Stimulated activated naive CD8-positive, alpha-beta T cell treated with anti-CD3 and anti-CD28 coated beads, Interleukin-15, Interleukin-2, amounts not matched to agents 100 ng/mL and 50 ng/mL, for 24 hours (primary cell): ENCODE data around the gene EEF1A1.
"Not testable (repeated sequence)": the region's sequence is repeated elsewhere in the genome, so short reads cannot be mapped to it uniquely, and the experiment has no call there.

Experiments used
- H3K27ac Mint-ChIP-seq: one replicate; pipeline ENCODE4 v1.8.0; 2021; ENCODE audit warnings: mild to moderate bottlenecking, mixed read lengths
- H3K27me3 Mint-ChIP-seq: one replicate; pipeline ENCODE4 v1.8.0; 2021; ENCODE audit warnings: mixed read lengths
- H3K36me3 Mint-ChIP-seq: one replicate; pipeline ENCODE4 v1.8.0; 2021; ENCODE audit warnings: low read depth, mixed read lengths
- H3K4me1 Mint-ChIP-seq: one replicate; pipeline ENCODE4 v1.8.0; 2021; ENCODE audit warnings: low read depth, mixed read lengths
- H3K4me3 Mint-ChIP-seq: one replicate; pipeline ENCODE4 v1.8.0; 2021; ENCODE audit warnings: mild to moderate bottlenecking, mixed read lengths
- H3K9me3 Mint-ChIP-seq: one replicate; pipeline ENCODE4 v1.8.0; 2021; ENCODE audit warnings: mixed read lengths

EEF1A1 gene

DNA sequence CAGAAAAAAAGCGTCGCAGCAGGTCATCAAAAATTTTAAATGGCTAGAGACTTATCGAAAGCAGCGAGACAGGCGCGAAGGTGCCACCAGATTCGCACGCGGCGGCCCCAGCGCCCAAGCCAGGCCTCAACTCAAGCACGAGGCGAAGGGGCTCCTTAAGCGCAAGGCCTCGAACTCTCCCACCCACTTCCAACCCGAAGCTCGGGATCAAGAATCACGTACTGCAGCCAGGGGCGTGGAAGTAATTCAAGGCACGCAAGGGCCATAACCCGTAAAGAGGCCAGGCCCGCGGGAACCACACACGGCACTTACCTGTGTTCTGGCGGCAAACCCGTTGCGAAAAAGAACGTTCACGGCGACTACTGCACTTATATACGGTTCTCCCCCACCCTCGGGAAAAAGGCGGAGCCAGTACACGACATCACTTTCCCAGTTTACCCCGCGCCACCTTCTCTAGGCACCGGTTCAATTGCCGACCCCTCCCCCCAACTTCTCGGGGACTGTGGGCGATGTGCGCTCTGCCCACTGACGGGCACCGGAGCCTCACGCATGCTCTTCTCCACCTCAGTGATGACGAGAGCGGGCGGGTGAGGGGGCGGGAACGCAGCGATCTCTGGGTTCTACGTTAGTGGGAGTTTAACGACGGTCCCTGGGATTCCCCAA, at the start of gene EEF1A1:
Gene EEF1A1 (minus strand): TSS at position 345 of the 663 bp plus-strand sequence. CDS start 1,006 bp downstream, outside the sequence.
- H3K9me3 Mint-ChIP-seq: no peaks in the 10 kb centered on the region
- peak within 1 kb of the TSS; percentile 99 for H3K4me3 Mint-ChIP-seq
- peaks cover 10% of the 10 kb centered on the region for H3K27me3 Mint-ChIP-seq
- H3K4me1 Mint-ChIP-seq: peaks cover 67% of the 10 kb centered on the region
- peaks cover 51% of the 10 kb centered on the region for H3K36me3 Mint-ChIP-seq
- peak within 1 kb of the TSS; percentile 100 for H3K27ac Mint-ChIP-seq

DNA sequence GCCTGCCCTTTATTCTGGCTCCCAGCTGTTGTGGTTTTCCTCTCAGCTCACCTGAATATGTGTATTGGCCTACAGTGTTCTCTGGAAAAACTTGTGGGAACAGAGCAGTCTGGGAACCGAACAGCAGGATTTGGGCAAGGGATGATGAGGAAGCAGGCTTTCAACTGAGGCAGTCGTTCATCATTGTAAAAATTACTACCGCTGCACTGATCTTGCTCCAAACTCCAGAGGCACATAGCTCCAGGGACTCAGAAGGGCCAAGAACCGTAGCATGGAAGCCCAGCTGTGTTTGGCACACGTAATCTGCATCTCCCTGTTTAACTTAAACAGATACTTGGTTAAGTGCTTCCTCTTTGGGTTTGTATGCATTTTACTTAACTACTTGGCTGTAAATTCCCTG, 48.3 kb upstream of the EEF1A1 start:
- H3K4me1 Mint-ChIP-seq: no peaks in the 10 kb centered on the region
- H3K9me3 Mint-ChIP-seq: no peaks in the 10 kb centered on the region
- H3K27me3 Mint-ChIP-seq: no peaks in the 10 kb centered on the region
- no peaks in the 10 kb centered on the region for H3K36me3 Mint-ChIP-seq
- no peak overlapping the region for H3K4me3 Mint-ChIP-seq
- no peak overlapping the region for H3K27ac Mint-ChIP-seq

DNA sequence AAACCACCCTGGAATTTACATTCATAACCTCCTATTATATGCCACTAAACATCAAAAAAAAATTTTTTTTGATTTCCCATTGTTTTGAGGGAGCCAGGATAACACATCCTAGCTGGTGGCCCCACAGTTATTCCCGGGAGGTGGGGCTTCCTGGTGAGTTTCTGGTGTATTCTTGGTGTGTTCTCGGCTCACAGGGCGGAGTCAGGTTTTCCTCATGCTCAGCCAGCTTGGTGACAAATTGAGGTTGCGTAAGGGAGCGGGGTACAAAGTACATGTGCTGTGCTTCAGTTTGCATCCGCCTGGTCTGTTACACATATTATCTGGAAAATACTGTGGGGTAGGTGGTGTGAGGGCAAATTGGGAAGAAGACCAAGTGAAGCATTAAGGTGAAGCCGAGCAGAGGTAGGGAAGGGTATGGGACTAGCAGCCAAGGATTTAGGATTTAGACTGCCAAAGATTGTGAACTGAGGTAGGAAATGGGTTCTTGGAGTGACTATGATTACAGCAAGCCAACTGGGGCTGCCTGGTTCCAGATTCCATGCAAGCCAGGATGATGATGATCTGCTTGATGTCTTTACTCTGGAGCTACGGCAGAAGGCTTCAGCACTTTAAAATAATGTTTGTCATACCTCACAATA, 46.2 kb upstream of the EEF1A1 start:
- Mint-ChIP-seq H3K27me3 (no peaks in the 10 kb centered on the region), H3K4me3 (no peak overlapping the region), H3K27ac (no peak overlapping the region), H3K9me3 (no peaks in the 10 kb centered on the region), H3K4me1 (no peaks in the 10 kb centered on the region), H3K36me3 (no peaks in the 10 kb centered on the region)

DNA sequence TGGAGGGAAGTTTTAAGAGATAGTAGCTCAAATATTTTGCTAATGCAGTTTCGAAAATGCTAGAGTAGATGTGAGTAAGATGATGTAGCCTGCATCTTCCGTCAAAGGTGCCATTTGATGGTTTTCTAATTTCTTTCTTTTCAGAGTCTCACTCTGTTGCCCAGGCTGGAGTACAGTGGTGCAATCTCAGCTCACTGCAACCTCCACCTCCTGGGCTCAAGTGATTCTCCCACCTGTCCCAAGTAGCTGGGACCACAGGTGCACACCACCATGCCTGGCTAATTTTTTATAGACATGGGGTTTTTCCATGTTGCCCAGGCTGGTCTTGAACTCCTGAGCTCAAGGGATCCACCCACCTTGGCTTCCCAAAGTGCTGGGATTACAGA, 45.6 kb upstream of the EEF1A1 start:
- H3K4me3 Mint-ChIP-seq: not testable (repeated sequence)

DNA sequence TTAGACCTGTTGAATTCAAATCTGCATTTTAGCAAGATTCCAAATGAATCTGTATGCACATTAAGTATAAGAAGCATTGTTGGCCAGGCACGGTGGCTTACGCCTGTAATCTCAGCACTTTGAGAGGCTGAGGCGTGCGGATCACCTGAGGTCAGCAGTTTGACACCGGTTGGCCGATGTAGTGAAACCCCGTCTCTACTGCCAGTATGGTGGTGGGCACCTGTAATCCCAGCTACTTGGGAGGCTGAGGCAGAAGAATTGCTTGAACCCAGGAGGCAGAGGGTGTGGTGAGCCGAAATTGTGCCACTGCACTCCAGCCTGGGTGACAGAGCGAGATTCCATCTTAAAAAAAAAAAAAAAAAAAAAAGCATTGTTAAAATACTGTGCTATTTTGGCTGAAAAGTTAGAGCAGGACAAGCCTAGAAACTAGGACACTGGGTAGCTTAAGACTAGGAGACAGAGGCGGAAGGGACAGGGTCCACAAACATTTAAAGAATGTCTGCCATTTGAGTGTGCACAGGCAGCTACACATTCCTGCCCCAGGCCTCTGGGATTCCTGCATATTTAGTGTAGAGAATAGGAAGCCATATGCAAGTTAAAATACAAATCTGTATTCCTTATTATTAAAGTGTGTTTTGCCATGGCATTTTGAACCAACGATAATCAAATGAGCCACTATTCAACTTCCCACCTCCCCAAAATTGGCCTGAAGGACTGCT, 45.1 kb upstream of the EEF1A1 start:
- H3K4me1 Mint-ChIP-seq: peaks cover 2% of the 10 kb centered on the region
- no peaks in the 10 kb centered on the region for H3K27me3 Mint-ChIP-seq
- no peak overlapping the region for H3K27ac Mint-ChIP-seq
- no peaks in the 10 kb centered on the region for H3K9me3 Mint-ChIP-seq
- no peak overlapping the region for H3K4me3 Mint-ChIP-seq
- no peaks in the 10 kb centered on the region for H3K36me3 Mint-ChIP-seq

More for the DNA sequence above, 45.6 kb upstream of the EEF1A1 start:
- H3K27me3 Mint-ChIP-seq, H3K36me3 Mint-ChIP-seq, H3K4me1 Mint-ChIP-seq, H3K9me3 Mint-ChIP-seq, H3K27ac Mint-ChIP-seq: not testable (repeated sequence)

DNA sequence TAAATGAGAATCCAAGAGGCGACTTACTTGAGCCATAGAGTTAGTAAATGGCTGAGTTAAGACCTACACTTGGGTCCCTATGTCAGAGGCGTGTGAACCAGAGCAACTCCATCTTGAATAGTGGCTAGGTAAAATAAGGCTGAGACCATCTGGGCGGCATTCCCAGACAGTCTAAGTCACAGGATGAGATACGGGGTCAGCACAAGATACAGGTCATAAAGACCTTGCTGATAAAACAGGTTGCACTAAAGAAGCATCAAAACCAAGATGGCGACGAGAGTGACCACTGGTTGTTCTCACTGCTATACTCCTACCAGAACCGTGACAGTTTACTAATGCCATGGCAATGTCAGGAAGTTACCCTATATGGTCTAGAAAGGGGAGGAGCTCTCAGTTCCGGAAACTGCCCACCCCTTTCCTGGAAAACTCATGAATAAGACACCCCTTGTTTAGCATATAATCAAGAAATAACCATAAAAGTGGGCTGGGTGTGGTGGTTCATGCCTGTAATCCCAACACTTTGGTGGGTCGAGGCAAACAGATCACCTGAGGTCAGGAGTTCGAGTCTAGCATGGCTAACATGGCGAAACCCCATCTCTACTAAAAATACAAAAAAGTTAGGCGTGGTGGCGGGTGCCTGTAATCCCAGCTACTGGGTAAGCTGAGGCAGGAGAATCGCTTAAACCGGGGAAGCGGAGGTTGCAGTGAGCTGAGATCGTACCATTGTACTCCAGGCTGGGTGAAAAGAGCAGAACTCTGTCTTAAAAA, 43.9 kb upstream of the EEF1A1 start:
- H3K4me1 Mint-ChIP-seq: peaks cover 12% of the 10 kb centered on the region
- H3K27ac Mint-ChIP-seq: no peak overlapping the region
- no peaks in the 10 kb centered on the region for H3K27me3 Mint-ChIP-seq
- no peaks in the 10 kb centered on the region for H3K36me3 Mint-ChIP-seq
- no peak overlapping the region for H3K4me3 Mint-ChIP-seq
- H3K9me3 Mint-ChIP-seq: no peaks in the 10 kb centered on the region

DNA sequence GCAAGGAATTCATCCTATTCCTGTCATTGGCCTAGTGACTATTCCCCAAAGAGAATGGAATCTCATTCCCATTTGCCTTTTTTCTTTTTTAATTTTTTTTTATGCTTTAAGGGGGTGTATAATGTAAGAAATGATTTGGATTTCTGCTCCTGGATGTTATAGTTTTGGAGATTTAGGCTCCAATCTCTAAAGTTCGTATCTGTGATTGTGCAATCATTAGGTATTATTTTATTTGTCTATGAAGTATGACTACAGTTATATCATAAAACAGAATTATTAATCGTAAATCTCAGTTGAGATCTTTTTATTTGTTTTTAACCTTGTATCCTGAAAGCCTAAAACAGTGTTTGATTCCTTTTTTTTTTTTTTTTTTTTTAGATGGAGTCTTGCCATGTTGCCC, 41.7 kb upstream of the EEF1A1 start:
- Mint-ChIP-seq H3K4me3 (no peak overlapping the region), H3K36me3 (no peaks in the 10 kb centered on the region), H3K9me3 (no peaks in the 10 kb centered on the region), H3K27me3 (no peaks in the 10 kb centered on the region), H3K4me1 (peaks cover 27% of the 10 kb centered on the region), H3K27ac (no peak overlapping the region)

DNA sequence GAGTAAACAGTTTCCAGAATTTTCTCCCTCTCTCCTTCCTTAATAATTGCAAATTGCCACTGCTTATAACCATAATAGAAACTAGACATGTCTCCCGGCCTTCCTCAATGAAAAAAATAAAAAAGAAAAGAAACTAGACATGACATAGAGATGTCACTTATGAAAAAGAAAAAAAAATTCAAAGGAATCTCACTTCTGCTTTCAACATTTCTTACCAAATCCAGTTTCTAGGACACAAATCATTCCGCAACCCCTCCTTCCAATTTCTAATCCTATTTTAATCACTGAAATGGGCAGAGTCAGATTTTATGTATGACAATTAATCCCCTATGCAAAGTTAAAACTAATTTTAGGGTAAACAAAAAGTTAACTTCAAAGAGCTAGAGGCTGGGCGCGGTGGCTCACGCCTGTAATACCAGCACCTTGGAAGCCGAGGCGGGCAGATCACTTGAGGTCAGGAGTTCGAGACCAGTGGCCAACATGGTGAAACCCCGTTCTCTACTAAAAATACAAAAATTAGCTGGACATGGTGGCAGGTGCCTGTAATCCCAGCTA, 40.1 kb upstream of the EEF1A1 start:
- no peak overlapping the region for H3K27ac Mint-ChIP-seq
- H3K4me3 Mint-ChIP-seq: no peak overlapping the region
- no peaks in the 10 kb centered on the region for H3K36me3 Mint-ChIP-seq
- H3K27me3 Mint-ChIP-seq: no peaks in the 10 kb centered on the region
- no peaks in the 10 kb centered on the region for H3K9me3 Mint-ChIP-seq
- peaks cover 27% of the 10 kb centered on the region for H3K4me1 Mint-ChIP-seq

DNA sequence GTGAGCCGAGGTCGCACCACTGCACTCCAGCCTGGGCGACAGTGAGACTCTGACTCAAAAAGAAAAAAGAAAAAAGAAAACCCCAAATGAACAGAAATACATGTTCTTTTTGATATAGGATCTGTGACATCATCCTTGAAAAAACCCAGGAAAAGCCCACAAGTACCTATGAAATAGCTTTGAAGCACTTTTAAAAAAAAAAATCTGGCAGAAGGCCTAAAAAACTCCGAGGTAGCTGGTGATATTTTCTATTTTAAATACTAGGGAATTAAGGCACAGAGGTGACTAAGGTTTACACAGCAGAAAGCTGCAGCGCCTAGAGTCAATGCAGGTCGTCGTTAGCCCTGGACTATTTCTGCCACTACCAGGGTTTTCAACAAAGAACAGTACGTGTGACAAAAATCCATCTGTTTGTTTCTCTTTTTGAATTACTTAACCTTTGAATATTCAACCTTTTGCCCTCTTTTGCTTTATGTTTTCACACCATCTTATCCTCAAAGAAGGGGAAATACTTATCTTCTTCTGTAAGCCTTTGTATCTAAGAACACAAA, 39.4 kb upstream of the EEF1A1 start:
- Mint-ChIP-seq H3K27ac (no peak overlapping the region), H3K36me3 (no peaks in the 10 kb centered on the region), H3K4me1 (peaks cover 27% of the 10 kb centered on the region), H3K4me3 (no peak overlapping the region), H3K27me3 (no peaks in the 10 kb centered on the region), H3K9me3 (no peaks in the 10 kb centered on the region)

DNA sequence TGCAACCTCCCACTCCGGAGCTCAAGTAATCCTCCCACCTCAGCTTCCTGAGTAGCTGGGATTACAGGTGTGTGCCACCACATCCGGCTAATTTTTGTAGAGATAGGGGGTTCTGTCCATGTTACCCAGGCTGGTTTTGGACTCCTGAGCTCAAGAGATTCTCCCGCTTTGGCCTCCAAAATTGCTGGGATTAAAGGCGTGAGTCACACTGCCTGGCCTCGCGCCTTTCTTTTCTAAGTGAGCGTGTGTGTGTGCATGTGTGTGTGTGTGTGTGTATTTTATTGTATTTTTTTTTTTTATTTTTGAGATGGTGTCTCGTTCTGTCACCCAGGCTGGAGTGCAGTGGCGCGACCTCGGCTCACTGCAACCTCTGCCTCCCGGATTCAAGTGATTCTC, 38.6 kb upstream of the EEF1A1 start:
- H3K4me1 Mint-ChIP-seq: peaks cover 27% of the 10 kb centered on the region
- not testable (repeated sequence) for H3K27ac Mint-ChIP-seq, H3K36me3 Mint-ChIP-seq, H3K27me3 Mint-ChIP-seq, H3K4me3 Mint-ChIP-seq, H3K9me3 Mint-ChIP-seq

DNA sequence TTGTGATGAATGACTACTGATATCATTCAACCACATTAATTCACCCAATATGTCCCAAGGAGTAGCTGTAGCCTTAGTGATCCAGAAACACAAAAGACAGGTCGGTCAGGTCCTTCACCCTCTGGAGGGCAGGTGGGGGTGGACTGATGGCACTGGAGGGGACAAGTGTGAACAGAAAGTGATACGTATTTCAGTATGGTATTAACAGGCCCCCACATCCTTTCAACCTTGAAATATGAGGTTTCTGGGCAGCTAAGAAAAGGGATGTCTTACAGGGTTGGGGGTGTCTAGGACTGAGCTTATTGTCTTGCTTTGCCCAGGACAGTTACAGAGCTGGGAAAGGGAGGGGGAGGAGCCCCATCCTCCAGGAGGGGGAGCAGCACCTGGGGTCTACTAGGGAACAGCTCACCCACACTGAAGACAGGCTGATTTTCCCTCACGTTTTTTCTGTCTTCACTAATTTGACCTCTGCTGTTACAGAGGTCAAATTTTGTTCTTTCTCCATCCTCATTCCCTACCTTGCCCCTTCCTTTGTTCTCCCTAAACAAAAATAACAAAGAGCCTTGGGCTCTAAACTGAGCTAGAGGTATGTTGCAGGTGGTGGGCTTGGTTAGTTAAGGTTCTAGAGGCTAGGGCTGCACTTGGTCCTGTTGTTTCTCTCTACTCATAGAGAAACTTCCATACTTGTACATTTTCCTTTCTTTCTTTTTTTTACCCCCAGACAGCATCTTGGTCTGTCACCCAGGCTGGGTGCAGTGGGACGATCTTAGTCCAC, 38.0 kb upstream of the EEF1A1 start:
- Mint-ChIP-seq H3K4me1 (peaks cover 27% of the 10 kb centered on the region), H3K27ac (no peak overlapping the region), H3K36me3 (no peaks in the 10 kb centered on the region), H3K27me3 (no peaks in the 10 kb centered on the region), H3K9me3 (no peaks in the 10 kb centered on the region), H3K4me3 (no peak overlapping the region)

DNA sequence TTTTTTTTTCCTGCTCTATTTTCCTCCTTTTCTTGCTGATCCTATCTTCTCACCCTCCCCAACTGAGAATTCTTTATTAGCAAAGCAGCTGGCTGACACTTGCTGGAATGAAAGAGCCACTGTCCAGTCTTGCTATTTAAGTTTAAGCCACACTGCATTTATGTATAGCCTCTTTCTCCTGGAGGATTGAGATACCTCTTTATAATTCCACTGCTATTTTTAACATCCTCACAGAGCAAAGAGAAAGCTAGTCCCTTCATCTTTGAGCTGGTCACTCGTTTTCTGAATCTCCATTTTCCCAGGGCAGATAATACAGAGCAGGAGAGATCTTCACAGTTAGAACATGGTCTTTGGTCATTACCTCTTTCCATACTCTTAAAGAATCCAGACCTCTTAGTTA, 36.0 kb upstream of the EEF1A1 start:
- Mint-ChIP-seq H3K4me3 (no peak overlapping the region), H3K9me3 (no peaks in the 10 kb centered on the region), H3K27me3 (no peaks in the 10 kb centered on the region), H3K4me1 (peaks cover 27% of the 10 kb centered on the region), H3K27ac (no peak overlapping the region), H3K36me3 (no peaks in the 10 kb centered on the region)

DNA sequence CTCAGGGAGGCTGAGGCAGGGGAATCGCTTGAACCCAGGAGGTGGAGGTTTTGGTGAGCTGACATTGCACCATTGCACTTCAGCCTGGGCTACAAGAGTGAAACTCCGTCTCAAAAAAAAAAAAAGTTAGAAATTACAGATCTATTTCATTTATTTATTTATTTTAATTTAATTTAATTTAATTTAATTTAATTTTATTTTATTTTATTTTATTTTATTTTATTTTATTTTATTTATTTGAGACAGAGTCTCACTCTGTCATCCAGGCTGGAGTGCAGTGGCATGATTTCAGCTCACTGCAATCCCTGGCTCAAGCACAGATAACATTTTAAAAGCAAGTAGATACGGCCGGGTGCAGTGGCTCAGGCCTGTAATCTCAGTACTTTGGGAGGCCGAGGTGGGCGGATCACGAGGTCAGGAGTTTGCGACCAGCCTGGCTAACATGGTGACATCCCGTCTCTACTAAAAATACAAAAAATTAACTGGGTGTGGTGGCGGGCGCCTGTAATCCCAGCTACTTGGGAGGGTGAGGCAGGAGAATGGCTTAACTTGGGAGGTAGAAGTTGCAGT, 34.6 kb upstream of the EEF1A1 start:
- not testable (repeated sequence) for H3K4me3 Mint-ChIP-seq, H3K27me3 Mint-ChIP-seq, H3K36me3 Mint-ChIP-seq, H3K27ac Mint-ChIP-seq, H3K9me3 Mint-ChIP-seq
- peaks cover 20% of the 10 kb centered on the region for H3K4me1 Mint-ChIP-seq

DNA sequence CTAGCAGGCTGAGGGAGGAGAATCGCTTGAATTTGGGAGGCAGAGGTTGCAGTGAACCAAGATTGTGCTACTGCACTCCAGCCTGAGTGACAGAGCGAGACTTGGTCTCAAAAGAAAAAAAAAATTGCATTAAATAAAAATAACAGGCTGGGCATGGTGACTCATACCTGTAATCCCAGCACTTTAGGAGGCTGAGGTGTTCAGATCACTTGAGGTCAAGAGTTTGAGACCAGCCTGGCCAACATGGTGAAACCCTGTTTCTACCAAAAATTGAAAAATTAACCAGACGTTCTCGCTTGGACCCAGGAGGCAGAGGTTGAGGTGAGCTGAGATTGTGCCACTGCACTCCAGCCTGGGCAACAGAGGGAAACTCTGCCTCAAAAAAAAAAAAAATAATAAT, 30.3 kb upstream of the EEF1A1 start:
- H3K27ac Mint-ChIP-seq, H3K4me1 Mint-ChIP-seq, H3K4me3 Mint-ChIP-seq, H3K9me3 Mint-ChIP-seq, H3K36me3 Mint-ChIP-seq, H3K27me3 Mint-ChIP-seq: not testable (repeated sequence)
